Ishikawa (cell line): ENCODE data around the gene GALNTL6.

Experiments used
- CREB1 ChIP-seq: IDR thresholded peaks from 2 replicates; pipeline ENCODE4 v1.6.1; 2012; ENCODE audit warnings: low read depth
- EGR1 ChIP-seq: IDR thresholded peaks from 2 replicates; pipeline ENCODE4 v1.6.1; 2012
- FOXM1 ChIP-seq: IDR thresholded peaks from 2 replicates; pipeline ENCODE4 v1.6.1; 2012; ENCODE audit warnings: low read depth, borderline replicate concordance
- NFIC ChIP-seq: IDR thresholded peaks from 2 replicates; pipeline ENCODE4 v1.6.1; 2012
- TCF12 ChIP-seq: IDR thresholded peaks from 2 replicates; pipeline ENCODE4 v1.6.1; 2012; ENCODE audit warnings: low read depth
- TEAD4 ChIP-seq: IDR thresholded peaks from 2 replicates; pipeline ENCODE4 v1.6.1; 2012
- YY1 ChIP-seq: IDR thresholded peaks from 2 replicates; pipeline ENCODE4 v1.6.1; 2012; ENCODE audit warnings: low read depth
- TF ChIP-seq, protein P1 (sequence below): IDR thresholded peaks from 2 replicates; pipeline ENCODE4 v1.6.1; 2012
- TF ChIP-seq, protein P2 (sequence below): IDR thresholded peaks from 2 replicates; pipeline ENCODE4 v1.6.1; 2012; ENCODE audit warnings: low read depth, mild to moderate bottlenecking
- TF ChIP-seq, protein P3 (sequence below): IDR thresholded peaks from 2 replicates; pipeline ENCODE4 v1.6.1; 2012

DNA sequence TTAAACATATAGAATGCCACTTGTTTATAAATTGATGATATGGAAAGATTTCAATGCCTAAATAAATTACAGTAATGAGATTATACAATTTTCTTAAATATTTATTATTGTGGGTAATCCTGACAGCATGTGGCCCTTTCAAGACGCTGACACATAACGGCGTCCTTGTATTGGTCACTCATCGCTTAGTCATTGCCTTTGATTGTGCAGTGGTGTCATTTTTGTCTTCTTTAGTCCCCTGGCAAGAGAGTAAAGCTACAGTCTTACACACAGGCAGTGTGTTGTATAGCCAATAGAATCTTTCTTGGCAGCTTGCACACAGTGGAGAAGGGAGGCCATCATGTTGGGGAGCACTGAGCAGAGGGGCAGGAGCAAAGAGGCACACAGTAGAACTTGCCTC, 993.6 kb downstream of the GALNTL6 start:
- TF ChIP-seq TEAD4 (no peak), NFIC (no peak), YY1 (no peak), CREB1 (no peak), FOXM1 (no peak), EGR1 (no peak), TCF12 (no peak)
- TF ChIP-seq, protein P1, sequence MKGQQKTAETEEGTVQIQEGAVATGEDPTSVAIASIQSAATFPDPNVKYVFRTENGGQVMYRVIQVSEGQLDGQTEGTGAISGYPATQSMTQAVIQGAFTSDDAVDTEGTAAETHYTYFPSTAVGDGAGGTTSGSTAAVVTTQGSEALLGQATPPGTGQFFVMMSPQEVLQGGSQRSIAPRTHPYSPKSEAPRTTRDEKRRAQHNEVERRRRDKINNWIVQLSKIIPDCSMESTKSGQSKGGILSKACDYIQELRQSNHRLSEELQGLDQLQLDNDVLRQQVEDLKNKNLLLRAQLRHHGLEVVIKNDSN, result no peak
- TF ChIP-seq, protein P2, sequence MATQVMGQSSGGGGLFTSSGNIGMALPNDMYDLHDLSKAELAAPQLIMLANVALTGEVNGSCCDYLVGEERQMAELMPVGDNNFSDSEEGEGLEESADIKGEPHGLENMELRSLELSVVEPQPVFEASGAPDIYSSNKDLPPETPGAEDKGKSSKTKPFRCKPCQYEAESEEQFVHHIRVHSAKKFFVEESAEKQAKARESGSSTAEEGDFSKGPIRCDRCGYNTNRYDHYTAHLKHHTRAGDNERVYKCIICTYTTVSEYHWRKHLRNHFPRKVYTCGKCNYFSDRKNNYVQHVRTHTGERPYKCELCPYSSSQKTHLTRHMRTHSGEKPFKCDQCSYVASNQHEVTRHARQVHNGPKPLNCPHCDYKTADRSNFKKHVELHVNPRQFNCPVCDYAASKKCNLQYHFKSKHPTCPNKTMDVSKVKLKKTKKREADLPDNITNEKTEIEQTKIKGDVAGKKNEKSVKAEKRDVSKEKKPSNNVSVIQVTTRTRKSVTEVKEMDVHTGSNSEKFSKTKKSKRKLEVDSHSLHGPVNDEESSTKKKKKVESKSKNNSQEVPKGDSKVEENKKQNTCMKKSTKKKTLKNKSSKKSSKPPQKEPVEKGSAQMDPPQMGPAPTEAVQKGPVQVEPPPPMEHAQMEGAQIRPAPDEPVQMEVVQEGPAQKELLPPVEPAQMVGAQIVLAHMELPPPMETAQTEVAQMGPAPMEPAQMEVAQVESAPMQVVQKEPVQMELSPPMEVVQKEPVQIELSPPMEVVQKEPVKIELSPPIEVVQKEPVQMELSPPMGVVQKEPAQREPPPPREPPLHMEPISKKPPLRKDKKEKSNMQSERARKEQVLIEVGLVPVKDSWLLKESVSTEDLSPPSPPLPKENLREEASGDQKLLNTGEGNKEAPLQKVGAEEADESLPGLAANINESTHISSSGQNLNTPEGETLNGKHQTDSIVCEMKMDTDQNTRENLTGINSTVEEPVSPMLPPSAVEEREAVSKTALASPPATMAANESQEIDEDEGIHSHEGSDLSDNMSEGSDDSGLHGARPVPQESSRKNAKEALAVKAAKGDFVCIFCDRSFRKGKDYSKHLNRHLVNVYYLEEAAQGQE, result no peak
- TF ChIP-seq, protein P3, sequence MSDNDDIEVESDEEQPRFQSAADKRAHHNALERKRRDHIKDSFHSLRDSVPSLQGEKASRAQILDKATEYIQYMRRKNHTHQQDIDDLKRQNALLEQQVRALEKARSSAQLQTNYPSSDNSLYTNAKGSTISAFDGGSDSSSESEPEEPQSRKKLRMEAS, result no peak
